WTC11 (cell line): Measurements from ENCODE around the gene TMEM179B.

Experiments
- IRF1 ChIP-seq: sonication (generic); formaldehyde crosslinking; IDR thresholded peaks from 2 replicates; pipeline ENCODE4 v1.8.0; 2023; ENCODE audit warnings: missing genetic modification reagents
- NR2C2 ChIP-seq: sonication (generic); formaldehyde crosslinking; IDR thresholded peaks from 2 replicates; pipeline ENCODE4 v1.8.0; 2022; ENCODE audit warnings: mild to moderate bottlenecking, missing genetic modification reagents
- SP1 ChIP-seq: sonication (generic); formaldehyde crosslinking; conservative IDR thresholded peaks from 2 replicates; pipeline ENCODE4 v1.8.1; 2022; ENCODE audit warnings: missing genetic modification reagents
- ZNF671 ChIP-seq: fragments of 250-450 bp; sonication (Bioruptor Pico); IDR thresholded peaks from 2 replicates; pipeline ENCODE4 v1.8.0; 2021; ENCODE audit warnings: mild to moderate bottlenecking
- TF ChIP-seq, protein P1 (sequence below): fragments of 200-600 bp; IDR thresholded peaks from 2 replicates; pipeline ENCODE4 v1.8.0; 2022; ENCODE audit warnings: antibody characterized with exemption
- TF ChIP-seq, protein P2 (sequence below): fragments of 250-450 bp; sonication (Bioruptor Pico); IDR thresholded peaks from 2 replicates; pipeline ENCODE4 v2.1.2; 2022; ENCODE audit warnings: mild to moderate bottlenecking, moderate library complexity

- TF ChIP-seq SP1 (CRISPR knock-in tag) (no peak), ZNF671 (CRISPR knock-in tag) (no peak), IRF1 (no peak), NR2C2 (CRISPR knock-in tag) (no peak)
- TF ChIP-seq, protein P1, sequence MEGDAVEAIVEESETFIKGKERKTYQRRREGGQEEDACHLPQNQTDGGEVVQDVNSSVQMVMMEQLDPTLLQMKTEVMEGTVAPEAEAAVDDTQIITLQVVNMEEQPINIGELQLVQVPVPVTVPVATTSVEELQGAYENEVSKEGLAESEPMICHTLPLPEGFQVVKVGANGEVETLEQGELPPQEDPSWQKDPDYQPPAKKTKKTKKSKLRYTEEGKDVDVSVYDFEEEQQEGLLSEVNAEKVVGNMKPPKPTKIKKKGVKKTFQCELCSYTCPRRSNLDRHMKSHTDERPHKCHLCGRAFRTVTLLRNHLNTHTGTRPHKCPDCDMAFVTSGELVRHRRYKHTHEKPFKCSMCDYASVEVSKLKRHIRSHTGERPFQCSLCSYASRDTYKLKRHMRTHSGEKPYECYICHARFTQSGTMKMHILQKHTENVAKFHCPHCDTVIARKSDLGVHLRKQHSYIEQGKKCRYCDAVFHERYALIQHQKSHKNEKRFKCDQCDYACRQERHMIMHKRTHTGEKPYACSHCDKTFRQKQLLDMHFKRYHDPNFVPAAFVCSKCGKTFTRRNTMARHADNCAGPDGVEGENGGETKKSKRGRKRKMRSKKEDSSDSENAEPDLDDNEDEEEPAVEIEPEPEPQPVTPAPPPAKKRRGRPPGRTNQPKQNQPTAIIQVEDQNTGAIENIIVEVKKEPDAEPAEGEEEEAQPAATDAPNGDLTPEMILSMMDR = no peak
- TF ChIP-seq, protein P2, sequence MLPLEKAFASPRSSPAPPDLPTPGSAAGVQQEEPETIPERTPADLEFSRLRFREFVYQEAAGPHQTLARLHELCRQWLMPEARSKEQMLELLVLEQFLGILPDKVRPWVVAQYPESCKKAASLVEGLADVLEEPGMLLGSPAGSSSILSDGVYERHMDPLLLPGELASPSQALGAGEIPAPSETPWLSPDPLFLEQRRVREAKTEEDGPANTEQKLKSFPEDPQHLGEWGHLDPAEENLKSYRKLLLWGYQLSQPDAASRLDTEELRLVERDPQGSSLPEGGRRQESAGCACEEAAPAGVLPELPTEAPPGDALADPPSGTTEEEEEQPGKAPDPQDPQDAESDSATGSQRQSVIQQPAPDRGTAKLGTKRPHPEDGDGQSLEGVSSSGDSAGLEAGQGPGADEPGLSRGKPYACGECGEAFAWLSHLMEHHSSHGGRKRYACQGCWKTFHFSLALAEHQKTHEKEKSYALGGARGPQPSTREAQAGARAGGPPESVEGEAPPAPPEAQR (CRISPR knock-in tag) = no peak
These were observed 1.8 kb downstream of the TMEM179B start for GRCh38 chr11:62788991-62789390.
